ENCODE data around the gene CRYBG2.
"Not testable (repeated sequence)": the region's sequence is repeated elsewhere in the genome, so short reads cannot be mapped to it uniquely, and the experiment has no call there.

The CRYBG2 gene

GRCh38 chr1:26353976-26354820, at the start of gene CRYBG2:
Gene CRYBG2, minus strand, starts transcription at chr1:26354130. Its CDS starts 7,473 bp downstream, at chr1:26346657.
- no peak for DNase-seq

GRCh38 chr1:26403656-26404055, 49.7 kb upstream of the CRYBG2 start:
- no peak for DNase-seq

- DNase-seq: no peak
Observed at GRCh38 chr1:26401891-26402290, 48.0 kb upstream of the CRYBG2 start.

DNA sequence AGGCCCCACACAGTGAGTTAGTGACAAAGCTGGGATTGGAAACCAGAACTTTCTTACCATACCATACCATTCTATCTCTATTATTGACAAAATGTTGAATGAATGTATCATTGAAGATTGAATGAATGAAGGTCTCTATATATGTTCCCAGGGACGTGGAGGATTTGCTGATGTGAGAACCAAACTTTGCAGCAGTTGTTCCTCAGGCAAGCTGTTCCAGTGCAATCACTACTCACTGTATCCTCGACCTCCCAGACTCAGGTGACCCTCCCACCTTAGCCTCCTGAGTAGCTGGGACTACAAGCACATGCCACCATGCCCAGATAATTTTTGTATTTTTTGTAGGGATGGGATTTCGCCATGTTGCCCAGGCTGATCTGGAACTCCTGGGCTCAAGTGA, 45.1 kb upstream of the CRYBG2 start:
- no peak for DNase-seq

- no peak for DNase-seq
Observed at GRCh38 chr1:26395754-26396153, 41.8 kb upstream of the CRYBG2 start.

DNA sequence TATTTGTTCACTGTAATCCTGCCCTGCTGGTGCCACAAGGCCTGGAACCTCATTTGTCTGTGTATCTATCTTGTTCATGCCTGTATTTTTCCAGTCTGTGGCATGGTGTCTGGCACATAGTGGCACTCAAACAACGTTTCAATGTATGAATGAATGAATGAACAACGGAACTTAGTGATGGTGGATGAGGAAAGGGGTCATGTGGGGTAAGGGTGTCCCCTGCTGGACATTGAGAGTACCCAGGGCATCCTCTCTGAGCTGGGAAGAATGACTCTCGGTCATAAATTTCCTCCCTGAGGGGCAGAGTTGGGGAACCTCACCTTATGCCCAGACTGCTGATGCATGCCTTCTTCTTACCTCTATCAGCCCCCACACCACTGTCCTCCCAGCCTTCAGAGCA, 37.5 kb upstream of the CRYBG2 start:
- no peak for DNase-seq

DNA sequence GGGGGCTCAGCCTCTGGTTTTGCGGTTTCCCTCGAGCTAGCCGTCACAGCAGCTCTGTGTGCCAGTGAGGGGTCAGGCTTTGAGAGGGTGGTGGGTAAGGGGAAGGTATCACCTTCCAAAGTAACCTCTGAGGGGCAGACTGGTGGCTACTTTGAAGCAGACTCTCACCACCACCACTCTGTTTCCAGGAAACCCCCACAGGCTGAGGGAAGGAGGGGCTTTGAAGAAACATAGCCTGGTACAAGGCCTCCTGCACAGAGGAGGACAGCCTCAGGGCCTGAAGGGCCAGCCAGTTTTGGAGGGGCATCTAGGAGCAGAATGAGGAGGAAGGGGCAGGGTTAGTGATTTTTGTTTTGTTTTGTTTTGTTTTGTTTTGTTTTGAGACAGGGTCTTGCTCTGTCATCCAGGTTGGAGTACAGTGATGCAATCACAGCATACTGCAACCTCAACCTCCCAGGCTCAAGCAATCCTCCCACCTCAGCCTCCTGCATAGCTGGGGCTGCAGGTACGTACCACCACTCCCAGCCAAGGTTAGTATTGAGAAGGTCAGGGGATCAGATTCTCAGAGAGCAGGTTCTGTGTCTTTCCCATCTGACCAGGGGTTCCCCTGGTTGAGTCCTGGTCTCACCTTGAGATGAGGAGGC, 35.8 kb upstream of the CRYBG2 start:
- no peak for DNase-seq

DNA sequence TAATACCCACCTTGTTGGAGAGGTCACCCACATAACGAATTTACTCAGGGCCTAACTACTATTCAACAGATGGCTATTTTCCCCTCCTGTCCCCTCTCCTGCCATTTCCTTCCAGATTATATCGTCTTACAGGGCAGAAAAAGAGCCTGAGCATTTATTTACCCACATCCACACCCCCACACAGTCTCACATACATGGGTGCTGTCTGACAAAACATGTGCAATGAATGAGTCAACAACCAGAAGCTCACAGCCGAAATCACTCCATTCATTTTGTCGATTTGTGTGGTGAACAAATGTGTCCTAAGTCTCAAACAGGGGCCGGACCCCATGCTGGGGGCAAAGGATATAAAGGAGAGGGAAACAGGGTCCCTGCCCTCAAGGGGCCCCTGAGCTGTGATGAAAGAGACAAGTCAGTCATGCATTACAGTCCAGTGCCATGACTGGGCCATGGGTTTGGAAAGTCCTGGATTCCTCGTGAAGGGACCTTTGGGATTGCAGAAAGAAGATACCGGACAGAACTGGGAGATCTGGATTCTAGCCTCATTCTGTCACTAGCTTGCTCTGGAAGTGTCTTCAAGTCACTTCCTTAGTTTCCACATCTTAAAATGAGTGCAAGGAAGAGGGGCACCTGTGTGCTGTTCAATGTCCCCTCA, 35.0 kb upstream of the CRYBG2 start:
- no peak for DNase-seq

- no peak for DNase-seq
Observed at GRCh38 chr1:26387447-26387846, 33.5 kb upstream of the CRYBG2 start.

DNA sequence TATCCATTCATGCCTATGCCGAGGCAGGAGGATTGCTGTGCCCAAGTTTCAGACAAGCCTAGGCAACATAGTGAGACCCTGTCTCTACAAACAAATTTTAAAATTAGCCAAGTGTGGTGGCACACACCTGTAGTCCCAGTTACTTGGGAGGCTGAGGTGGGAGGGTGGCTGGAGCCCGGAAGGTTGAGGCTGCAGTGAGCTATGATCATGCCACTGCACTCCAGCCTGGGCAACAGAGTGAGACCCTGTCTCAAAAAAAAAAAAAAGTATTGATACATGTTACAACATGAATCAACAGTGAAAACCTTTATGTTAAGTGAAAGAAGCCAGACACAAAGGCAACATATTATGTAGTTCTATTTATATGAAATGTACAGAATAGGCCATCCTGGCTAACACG, 31.1 kb upstream of the CRYBG2 start:
- not testable (repeated sequence) for DNase-seq

DNA sequence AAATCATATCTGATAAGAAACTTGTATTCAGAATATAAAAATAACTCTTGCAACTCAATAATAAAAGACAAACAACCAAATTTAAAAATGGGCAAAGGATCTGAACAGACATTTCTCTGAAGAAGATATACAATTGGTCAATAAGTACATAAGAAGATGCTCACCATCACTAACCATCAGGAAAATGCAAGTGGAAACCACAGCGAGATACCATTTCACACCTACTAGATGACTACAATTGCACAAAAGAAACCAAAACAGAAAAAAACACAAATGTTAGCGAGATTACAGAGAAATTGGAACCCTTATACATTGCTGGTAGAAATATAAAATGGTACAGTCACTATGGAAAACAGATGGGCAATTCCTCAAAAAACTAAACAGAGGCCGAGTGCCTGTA, 30.1 kb upstream of the CRYBG2 start:
- no peak for DNase-seq

DNA sequence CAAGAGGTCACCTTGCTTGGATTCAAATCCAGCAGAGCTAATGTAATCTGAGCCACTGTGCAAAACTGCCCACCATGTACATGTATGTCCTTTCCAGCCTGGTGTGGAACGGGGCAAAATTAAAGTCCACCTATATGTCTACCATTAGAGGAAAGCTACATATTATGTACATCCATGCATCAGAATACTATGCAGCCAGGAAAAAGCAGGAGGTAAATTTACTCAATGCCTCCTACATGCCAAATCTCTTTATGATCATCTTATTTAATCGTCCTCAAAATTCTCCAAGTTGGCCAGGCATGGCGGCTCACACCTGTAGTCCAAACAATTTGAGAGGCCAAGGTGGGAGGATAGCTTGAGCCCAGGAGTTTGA, 24.9 kb upstream of the CRYBG2 start:
- no peak for DNase-seq

GRCh38 chr1:26378088-26378878, 24.4 kb upstream of the CRYBG2 start:
- DNase-seq: no peak

- DNase-seq: no peak
Observed at GRCh38 chr1:26376050-26376449, 22.1 kb upstream of the CRYBG2 start.

DNA sequence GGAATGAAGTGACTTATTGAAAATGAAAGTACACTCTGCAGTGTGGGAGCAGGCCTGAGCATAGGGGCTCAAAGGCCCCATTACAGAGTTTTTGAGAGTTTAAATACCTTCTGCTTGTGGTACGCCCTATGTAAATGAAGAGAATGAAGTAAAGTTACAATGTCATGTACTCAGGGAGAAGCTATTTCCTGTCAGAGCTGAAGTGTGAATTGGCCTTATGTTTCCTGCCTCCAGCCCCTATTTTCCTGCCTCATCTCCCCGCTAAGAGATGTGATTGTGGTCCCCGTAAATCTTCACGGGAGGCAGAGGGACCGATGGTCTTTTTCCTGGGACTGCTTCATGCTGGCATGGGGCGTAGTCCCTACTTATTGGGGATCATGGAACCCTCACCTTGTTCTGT, 21.2 kb upstream of the CRYBG2 start:
- no peak for DNase-seq

- not testable (repeated sequence) for DNase-seq
Observed at GRCh38 chr1:26374361-26374760, 20.4 kb upstream of the CRYBG2 start.

- no peak for DNase-seq
Observed at GRCh38 chr1:26373789-26374188, 19.9 kb upstream of the CRYBG2 start.

DNA sequence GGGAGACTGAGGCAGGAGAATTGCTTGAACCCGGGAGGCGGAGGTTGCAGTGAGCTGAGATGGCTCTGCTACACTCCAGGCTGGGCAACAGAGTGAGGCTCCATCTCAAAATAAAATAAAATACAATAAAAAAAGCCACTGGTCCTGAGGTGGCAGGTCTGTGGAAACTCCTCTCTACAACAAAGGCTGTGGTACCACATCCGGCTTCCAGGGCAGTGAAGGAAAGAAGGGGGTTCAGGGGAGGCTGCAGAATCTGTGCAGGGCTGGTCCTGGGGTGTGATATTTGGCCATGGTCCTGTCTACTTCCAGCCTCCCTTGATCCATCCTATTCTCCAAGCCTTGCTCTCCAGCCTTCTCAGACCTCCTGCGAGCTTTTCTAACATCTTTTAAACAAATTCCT, 19.4 kb upstream of the CRYBG2 start:
- no peak for DNase-seq

DNA sequence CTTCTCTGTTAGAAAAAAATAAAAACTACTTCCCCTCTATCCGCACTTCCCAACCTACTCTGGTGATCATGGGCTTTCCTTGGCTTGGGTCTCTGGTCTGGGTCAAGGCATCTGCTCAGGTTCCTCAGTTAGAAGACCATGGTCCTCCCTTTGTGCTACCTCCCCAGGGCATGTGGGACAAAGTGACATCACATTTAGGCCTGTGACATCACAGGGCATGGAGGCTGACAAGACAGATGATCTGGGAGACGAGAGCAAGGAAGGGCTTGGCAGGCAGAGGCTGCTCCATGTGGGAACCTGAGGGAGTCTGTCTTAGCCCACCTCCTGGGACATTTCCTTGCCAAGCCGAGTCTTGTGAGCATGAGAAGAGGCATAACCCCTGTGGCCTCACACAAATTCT, 18.7 kb upstream of the CRYBG2 start, which contains the start of gene ZNF683:
ZNF683 (minus strand) TSS at position 140 of the 400 bp plus-strand sequence. CDS start 4,179 bp downstream, outside the sequence.
- DNase-seq: not testable (repeated sequence)

- DNase-seq: no peak
Observed at GRCh38 chr1:26372039-26372438, 18.1 kb upstream of the CRYBG2 start.

DNA sequence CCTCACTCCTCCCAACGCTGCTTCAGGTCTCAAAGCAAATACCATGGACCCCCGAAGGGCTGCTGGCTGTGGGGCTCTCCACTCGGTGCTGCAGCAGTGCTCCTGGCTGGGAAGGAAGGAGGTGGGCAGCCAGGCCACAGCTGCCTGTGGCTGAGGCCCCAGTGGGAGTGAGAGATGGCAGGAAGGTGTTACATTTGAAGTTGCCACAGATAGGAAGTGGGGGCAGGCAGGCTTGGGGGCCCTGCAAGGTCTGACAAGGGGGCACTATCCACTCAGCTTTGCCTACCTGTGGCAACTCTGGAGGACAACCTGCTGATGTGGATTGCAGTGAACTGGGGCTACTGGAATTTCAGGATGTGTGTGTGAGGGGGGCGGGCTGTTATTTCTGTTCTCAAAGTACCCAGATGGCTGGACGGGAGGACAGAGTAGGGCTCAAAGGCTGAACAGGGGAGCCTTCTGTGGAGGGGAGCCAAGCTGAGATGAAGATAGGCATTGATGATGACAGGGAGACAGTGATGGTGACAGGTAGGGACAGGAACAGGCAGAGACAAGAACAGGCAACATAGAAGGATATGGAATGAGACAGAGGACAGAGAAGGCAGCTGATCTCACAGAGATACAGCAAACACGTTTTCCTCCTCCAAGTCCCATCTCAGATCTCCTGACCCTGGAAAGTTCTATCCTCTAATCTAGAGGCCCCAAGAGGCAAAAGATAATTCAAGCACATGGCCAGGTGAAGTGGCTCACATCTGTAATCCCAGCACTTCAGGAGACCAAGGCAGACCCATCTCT, 16.9 kb upstream of the CRYBG2 start:
- no peak for DNase-seq

- no peak for DNase-seq
Observed at GRCh38 chr1:26368486-26368885, 14.6 kb upstream of the CRYBG2 start.
